Hematopoietic multipotent progenitor cell treated with erythropoietin and hydrocortisone succinate and interleukin-3 and kit ligand, for 6 days (in vitro differentiated cells): ENCODE data around the gene MYO5B.

Experiments
- DNase-seq: peaks from one replicate; pipeline ENCODE4 v3.0.0-alpha.2; 2015

MYO5B gene

GRCh38 chr18:50187659-50188058 is 7.3 kb downstream of the MYO5B start:
- DNase-seq, result no peak

GRCh38 chr18:50186385-50186784 is 8.6 kb downstream of the MYO5B start:
- no peak for DNase-seq

DNA sequence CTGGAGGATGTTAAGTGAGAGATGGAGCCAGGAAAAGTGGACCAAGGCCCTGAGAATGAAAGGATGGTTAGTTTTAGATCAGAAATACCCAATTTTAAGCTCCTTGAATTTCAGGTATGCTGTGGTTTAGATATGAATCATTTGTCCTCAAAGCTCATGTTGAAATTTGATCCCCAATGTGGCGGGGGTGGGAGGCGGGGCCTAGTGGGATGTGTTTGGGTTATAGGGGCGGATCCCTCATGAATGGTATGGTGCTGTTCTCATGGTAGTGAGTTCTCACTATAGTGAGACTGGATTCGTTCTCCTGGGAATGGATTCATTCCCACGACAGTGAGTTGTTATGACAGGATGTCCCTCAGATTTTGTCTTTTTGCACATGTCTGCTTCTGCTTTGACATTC is 11.4 kb downstream of the MYO5B start:
- DNase-seq, result no peak

DNA sequence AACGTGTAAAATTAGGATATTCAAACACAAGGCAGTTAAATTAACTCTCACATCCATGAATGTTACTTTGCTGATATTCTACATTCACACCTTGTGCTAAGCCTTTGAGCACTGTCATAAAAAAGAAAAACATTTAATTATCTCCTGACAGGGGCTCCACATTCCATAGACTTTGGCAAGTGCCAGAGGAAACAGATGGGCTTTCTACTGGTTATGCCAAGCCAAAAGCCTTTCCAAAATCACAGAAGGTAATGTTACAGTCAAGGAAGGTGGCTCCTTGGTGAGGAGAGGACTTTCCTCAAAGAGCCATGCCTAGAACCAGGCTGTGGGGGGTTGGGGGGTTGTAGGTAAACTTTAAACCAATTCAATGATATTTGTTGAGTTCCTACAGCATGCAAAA is 12.4 kb downstream of the MYO5B start:
- no peak for DNase-seq

- no peak for DNase-seq
Observed at GRCh38 chr18:50181590-50181989, 13.4 kb downstream of the MYO5B start.

- no peak for DNase-seq
Observed at GRCh38 chr18:50179465-50179864, 15.5 kb downstream of the MYO5B start.

- DNase-seq, result no peak
Observed at GRCh38 chr18:50177294-50177992, 17.5 kb downstream of the MYO5B start.

- no peak for DNase-seq
Observed at GRCh38 chr18:50172367-50172766, 22.6 kb downstream of the MYO5B start.

GRCh38 chr18:50171406-50171805 is 23.5 kb downstream of the MYO5B start:
- no peak for DNase-seq

- DNase-seq, result no peak
Observed at GRCh38 chr18:50170004-50170403, 24.9 kb downstream of the MYO5B start.

GRCh38 chr18:50169149-50169548 is 25.8 kb downstream of the MYO5B start:
- no peak for DNase-seq

DNA sequence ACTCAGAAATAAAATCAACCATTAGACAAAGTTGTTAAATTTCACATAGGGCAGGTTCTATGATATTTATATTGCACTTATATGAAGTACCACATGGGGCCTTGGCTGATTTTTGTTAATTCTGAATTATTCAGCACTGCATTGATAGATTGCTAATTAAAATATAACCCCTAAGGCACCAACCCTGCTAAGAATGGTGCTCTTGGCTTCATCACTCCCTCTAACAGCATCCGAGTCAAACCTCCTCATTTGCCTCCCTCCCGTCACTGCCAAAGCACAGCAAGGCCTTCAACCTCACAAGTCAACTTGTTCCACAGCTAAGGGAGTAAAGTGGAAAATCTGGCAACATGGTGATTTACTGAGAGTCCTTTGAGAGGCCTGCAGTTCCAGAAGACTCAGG is 27.0 kb downstream of the MYO5B start:
- no peak for DNase-seq

GRCh38 chr18:50166901-50167300 is 28.0 kb downstream of the MYO5B start:
- no peak for DNase-seq

DNA sequence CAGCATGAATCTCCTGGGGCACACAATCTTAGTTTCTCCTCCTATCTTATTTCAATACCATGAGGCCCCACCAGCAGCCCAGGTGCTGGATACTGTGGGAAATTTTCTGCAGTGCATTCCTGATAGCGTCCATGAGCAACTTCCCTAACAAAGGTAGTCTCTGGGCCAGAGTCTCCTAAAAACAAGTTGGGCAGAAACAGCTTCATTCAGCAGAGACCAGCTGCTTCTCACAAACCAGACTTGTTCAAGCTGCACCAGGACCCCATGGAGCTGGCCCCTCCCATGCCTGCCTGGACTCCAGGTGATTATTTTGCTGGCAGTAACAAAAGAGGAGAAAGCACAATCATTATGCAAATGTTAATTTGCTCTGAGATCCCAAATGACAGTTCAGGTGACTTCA is 31.4 kb downstream of the MYO5B start:
- DNase-seq, result no peak

DNA sequence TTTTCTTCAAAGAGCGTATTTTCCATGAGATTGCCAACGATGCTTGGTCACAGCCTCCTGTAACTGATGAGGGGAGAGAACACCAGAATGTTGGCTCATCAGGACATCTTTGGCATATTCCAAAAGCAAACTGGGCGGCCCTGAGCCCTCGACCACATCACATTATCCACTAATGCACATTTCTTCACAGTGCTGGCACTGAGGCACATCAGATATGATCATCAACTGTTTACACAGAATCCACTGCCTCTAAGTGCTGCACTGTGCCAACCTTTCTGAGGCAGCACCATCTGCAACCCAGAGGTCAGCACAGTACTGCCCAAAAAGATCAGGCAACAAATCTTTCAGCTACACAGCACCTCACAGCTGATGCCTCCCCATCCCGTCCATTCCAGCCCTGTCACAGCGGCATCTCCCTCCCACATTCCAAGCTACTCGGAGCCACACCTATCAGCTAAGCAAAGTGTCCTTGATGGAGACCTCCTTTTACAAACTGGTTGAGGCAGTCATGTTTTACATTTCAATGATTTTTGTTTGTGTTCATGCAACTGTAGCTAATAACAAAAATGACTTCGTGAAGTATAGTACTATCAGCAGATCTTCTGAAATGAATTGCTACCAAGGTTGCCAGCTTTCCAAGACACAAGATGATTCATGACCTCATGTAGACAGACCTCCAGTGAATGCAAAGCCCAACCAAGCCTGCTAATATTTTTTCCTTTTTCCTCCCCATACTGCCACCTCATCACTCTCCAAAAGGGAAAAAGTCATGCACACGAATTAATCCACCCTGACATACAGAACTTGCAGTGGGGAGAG is 32.3 kb downstream of the MYO5B start:
- DNase-seq, result no peak

DNA sequence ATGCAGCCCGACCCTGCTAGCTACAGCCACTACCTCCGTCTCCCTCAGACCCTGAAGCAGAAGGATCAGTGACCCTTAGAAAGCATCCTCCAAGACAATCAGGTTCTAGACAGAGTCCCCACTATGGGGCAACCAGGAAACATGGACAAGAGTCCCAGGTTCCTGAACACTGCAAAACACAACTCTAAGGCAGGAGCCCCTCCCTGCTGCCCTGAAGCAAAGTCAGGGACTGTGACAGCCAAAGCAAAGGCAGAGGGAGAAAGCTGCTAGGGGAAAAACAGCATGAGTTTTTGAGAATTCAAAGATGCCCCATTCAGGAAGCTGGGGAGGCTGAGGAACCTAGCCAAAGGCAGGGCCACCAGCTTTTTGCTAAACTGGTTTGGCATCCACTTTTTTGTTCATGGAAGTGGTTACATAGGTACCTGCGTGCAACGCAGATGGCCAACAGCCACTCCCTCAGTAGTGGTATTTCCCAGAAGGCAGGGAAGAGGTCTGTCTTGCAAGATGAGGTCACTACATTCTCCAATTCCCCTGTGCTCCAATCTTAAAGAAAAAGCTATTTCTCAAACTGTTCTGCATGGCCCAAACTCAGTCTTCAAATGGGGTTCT is 33.2 kb downstream of the MYO5B start:
- DNase-seq, result no peak

DNA sequence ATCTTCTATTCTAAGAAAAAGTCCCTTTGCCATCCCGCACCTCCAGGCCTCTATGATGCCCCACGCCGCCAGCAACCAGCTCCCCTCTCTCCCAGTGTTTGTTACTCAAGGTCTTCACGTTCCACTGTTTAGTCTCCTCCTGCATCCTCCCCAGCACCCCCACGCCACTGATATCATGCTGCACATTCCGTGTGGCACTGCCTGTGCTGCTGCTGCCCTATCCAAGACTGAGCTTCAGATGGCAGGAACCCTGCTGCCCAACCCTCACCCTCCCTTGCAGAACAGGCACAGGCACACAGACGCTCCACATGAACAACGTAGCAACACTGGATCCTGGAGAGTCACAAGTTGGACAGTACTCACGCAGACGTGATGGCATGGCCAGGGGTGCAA is 35.3 kb downstream of the MYO5B start:
- DNase-seq, result no peak

DNA sequence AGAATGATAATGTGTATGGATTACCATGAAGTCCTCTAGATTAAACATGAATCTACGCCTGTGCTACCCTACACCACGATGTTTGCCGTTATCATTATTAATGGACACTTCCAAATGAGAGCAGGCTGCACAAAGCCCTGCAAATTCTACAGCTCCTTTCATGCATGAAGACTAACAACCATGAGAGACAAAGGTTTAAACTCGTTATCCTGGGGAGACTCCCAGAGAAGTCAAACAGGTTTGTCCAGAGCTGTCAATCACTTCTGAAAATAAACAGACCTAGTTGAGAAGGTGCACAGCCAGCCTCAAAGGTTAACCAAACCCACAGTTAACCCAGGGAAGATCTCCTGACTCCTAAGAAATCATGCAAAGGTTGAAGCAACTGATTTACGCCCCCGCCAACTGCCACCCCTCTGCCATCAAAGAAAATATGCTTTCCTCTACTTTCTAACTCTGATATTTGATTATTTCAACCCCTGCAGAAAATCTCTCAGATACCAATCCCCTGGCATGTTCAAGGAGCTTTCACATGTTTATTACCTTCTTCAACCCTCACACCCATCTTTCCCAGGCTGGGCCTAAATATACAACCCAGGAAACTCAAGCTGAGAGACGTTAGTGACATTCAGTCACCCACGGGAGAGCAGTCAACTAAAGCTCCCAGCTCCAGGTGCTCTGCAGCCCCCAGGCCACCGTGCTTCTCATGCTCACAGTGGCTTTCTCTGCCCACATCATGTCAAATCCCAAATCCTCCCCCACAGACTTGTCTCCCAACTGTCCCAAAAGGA is 35.9 kb downstream of the MYO5B start:
- DNase-seq, result no peak

- DNase-seq, result no peak
Observed at GRCh38 chr18:50155406-50155805, 39.5 kb downstream of the MYO5B start.

DNA sequence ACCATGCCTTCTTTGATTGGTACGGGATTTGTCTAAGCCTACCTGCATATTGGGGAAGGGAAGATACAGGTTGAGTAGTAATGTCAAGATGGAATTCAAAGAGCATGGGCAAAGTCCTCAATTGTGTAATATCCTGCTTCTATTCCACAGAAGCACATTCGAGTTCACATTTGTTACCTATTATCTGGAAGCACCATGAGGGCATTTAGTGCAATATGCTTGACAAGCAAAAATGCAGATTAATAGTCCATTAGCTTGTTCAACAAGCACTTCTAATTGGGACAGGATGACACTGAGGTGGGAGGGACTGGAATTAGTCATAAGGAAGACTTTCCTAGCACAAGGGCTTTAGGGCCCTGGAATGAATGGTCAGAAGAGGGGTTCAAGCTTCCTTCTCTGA is 40.5 kb downstream of the MYO5B start:
- no peak for DNase-seq

DNA sequence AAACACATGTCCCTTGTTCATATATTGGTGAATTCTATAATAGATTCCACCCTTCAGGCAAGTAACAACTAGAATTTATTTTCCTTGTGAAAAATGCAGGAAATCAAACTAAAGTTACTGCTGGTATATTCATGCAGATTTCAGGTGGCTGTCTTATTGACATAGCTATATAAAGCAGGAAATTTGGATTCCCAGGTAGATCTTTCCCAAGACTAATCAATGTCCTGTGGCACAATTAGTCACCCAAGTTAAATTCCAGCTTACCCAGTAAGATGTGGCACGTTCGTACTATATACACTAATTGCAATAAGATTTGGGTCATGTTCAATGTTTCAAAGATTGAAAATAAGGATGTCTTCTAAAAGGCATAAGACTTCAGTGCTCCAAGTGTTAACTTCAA is 42.0 kb downstream of the MYO5B start:
- DNase-seq, result no peak

- no peak for DNase-seq
Observed at GRCh38 chr18:50151926-50152325, 43.0 kb downstream of the MYO5B start.

DNA sequence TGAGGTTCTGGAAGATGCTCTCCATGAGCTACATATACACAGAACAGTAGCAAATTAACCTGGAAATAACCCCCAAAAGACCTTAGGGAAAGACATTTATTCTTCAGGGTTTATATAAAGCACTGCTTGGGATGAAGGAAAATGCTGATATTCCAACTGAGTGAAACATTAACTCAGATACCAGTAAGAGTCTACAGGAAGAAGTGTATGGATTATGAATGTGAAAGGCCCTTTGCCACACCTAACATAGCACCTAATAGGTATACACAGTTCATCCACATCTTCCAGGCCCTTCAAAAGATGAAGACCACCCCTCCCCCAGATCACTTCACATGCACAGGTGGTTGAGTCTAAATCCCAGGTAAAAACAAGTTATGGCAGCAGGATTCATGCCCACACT is 50.4 kb downstream of the MYO5B start:
- DNase-seq, result no peak
